Caco-2 (cell line): ENCODE data around the gene CFAP210. TPM values are rescaled to one million over a fixed set of nuclear protein-coding genes. Genes with fewer than 3 reads are reported as not detected.
"Not testable (repeated sequence)": the region's sequence is repeated elsewhere in the genome, so short reads cannot be mapped to it uniquely, and the experiment has no call there.

Source experiments
- BruUV-seq: library from RNA; stranded (reverse); fragments of 400-500 nt; replicated peaks from 2 replicates; lab custom pipeline; 2021; lab: Mats Ljungman, UMichigan
- CTCF ChIA-PET: fragments of 300-600 bp; sonication (Branson Sonifier 250); formaldehyde crosslinking; loops from one replicate; lab custom pipeline; 2022; ENCODE audit warnings: antibody characterized with exemption; lab: Charles Lee
- POLR2A ChIA-PET: fragments of 300-600 bp; sonication (Branson Sonifier 250); formaldehyde crosslinking; loops from one replicate; lab custom pipeline; 2022; ENCODE audit warnings: antibody characterized with exemption; lab: Charles Lee
- DNase-seq, 2 experiments: peaks; one replicate each; pipeline versions ENCODE4 v3.0.0 to v3.0.0-alpha.2; 2020 to 2022
- H3K27me3 ChIP-seq: replicated peaks from 2 replicates; pipeline ENCODE4 v1.6.0; 2011; ENCODE audit warnings: low read length; ENCODE audit not compliant: control insufficient read depth, insufficient read depth
- H3K36me3 ChIP-seq: 2 replicates; pipeline ENCODE4 v1.5.1; 2011; ENCODE audit warnings: low read length; ENCODE audit not compliant: control insufficient read depth, insufficient read depth
- H3K4me1 ChIP-seq: fragments of 250-450 bp; sonication (Bioruptor Pico); 2 replicates; pipeline ENCODE4 v1.5.1; 2020; ENCODE audit warnings: mild to moderate bottlenecking
- H3K4me3 ChIP-seq: 2 replicates; pipeline ENCODE4 v1.5.1; 2011; ENCODE audit warnings: low read depth, mild to moderate bottlenecking, control low read depth, low read length
- H3K9me3 ChIP-seq: fragments of 250-450 bp; sonication (Bioruptor Pico); 2 replicates; pipeline ENCODE4 v1.5.1; 2020; ENCODE audit warnings: mild to moderate bottlenecking, moderate library complexity
- H3K27ac Mint-ChIP-seq: one replicate; pipeline ENCODE4 v1.8.0; 2022; ENCODE audit warnings: mixed read lengths; ENCODE audit not compliant: unreplicated experiment
- H3K27me3 Mint-ChIP-seq: one replicate; pipeline ENCODE4 v1.8.0; 2022; ENCODE audit warnings: mixed read lengths; ENCODE audit not compliant: insufficient read depth, unreplicated experiment
- H3K36me3 Mint-ChIP-seq: one replicate; pipeline ENCODE4 v1.8.0; 2022; ENCODE audit warnings: mild to moderate bottlenecking, mixed read lengths; ENCODE audit not compliant: insufficient read depth, unreplicated experiment
- H3K4me1 Mint-ChIP-seq: one replicate; pipeline ENCODE4 v1.8.0; 2022; ENCODE audit warnings: low read depth, mixed read lengths; ENCODE audit not compliant: unreplicated experiment
- H3K4me3 Mint-ChIP-seq: one replicate; pipeline ENCODE4 v1.8.0; 2022; ENCODE audit warnings: mild to moderate bottlenecking, moderate library complexity, mixed read lengths; ENCODE audit not compliant: unreplicated experiment
- H3K9me3 Mint-ChIP-seq: one replicate; pipeline ENCODE4 v1.8.0; 2022; ENCODE audit warnings: mixed read lengths; ENCODE audit not compliant: unreplicated experiment
- CTCF ChIP-seq, 2 experiments: fragments of 200-600 bp in 1 of 2; IDR thresholded peaks; 1 replicate in 1 of 2; 2 replicates in 1 of 2; pipeline versions ENCODE4 v1.5.1 to v1.8.0; 2011 to 2022; ENCODE audit warnings: antibody characterized with exemption in 1 of 2, control low read depth in 1 of 2, inconsistent platforms in 1 of 2, low read depth in 1 of 2, low read length in 1 of 2, mild to moderate bottlenecking in 1 of 2, moderate library complexity in 1 of 2; ENCODE audit not compliant: insufficient read depth in 1 of 2, severe bottlenecking in 1 of 2, unreplicated experiment in 1 of 2
- intact Hi-C: fragments of 100-400 bp; cut with micrococcal nuclease; formaldehyde crosslinking; loops from one replicate; pipeline ENCODE4 v1.10.0; 2022; ENCODE audit not compliant: unreplicated experiment
- total RNA-seq: library from RNA; stranded (reverse); gene quantifications from 2 replicates; pipeline ENCODE4 v1.2.3, GENCODE V29; 2022

CFAP210 gene
- total RNA-seq, 1 experiment from 2014 or later = not detected

GRCh38 chr2:169599568-169599967, 94.6 kb downstream of the CFAP210 start:
- CTCF ChIA-PET = no interaction called here
- POLR2A ChIA-PET = no interaction called here

GRCh38 chr2:169598982-169599381, 95.2 kb downstream of the CFAP210 start:
- H3K27me3 Mint-ChIP-seq = no peaks in the 10 kb centered on the region
- no peak for DNase-seq
- CTCF ChIA-PET = no interaction called here
- H3K9me3 Mint-ChIP-seq = no peaks in the 10 kb centered on the region
- no peak for TF ChIP-seq CTCF (IDR thresholded peaks at IDR 0.05; ENCODE audit: insufficient read depth in 1 of 2, low read depth in 1 of 2, low read length in 1 of 2, severe bottlenecking in 1 of 2, unreplicated experiment in 1 of 2)
- no peaks in the 10 kb centered on the region for H3K4me1 ChIP-seq
- intact Hi-C loops = no loop called here
- peaks cover 34% of the 10 kb centered on the region for H3K36me3 Mint-ChIP-seq
- no peaks in the 10 kb centered on the region for H3K4me1 Mint-ChIP-seq
- H3K27me3 ChIP-seq = no peaks in the 10 kb centered on the region
- no peak overlapping the region for H3K4me3 ChIP-seq
- no peak overlapping the region for H3K4me3 Mint-ChIP-seq
- H3K36me3 ChIP-seq = no peaks in the 10 kb centered on the region
- POLR2A ChIA-PET = no interaction called here
- no TSS peak for BruUV-seq
- no peak overlapping the region for H3K27ac Mint-ChIP-seq
- no peaks in the 10 kb centered on the region for H3K9me3 ChIP-seq

More at GRCh38 chr2:169599568-169599967, 94.6 kb downstream of the CFAP210 start:
- no peaks in the 10 kb centered on the region for H3K9me3 ChIP-seq
- Mint-ChIP-seq H3K36me3 (peaks cover 37% of the 10 kb centered on the region), H3K9me3 (no peaks in the 10 kb centered on the region), H3K4me1 (no peaks in the 10 kb centered on the region), H3K27me3 (no peaks in the 10 kb centered on the region), H3K27ac (no peak overlapping the region), H3K4me3 (no peak overlapping the region)
- DNase-seq = no peak
- BruUV-seq = no TSS peak
- H3K27me3 ChIP-seq = no peaks in the 10 kb centered on the region
- intact Hi-C loops = no loop called here
- H3K36me3 ChIP-seq = no peaks in the 10 kb centered on the region
- no peaks in the 10 kb centered on the region for H3K4me1 ChIP-seq
- H3K4me3 ChIP-seq = no peak overlapping the region
- no peak for TF ChIP-seq CTCF (IDR thresholded peaks at IDR 0.05; ENCODE audit: insufficient read depth in 1 of 2, low read depth in 1 of 2, low read length in 1 of 2, severe bottlenecking in 1 of 2, unreplicated experiment in 1 of 2)

GRCh38 chr2:169596546-169596945, 97.7 kb downstream of the CFAP210 start:
- intact Hi-C loops, H3K27ac Mint-ChIP-seq, H3K4me1 Mint-ChIP-seq, H3K27me3 Mint-ChIP-seq, DNase-seq, H3K27me3 ChIP-seq, H3K9me3 Mint-ChIP-seq, POLR2A ChIA-PET, CTCF ChIA-PET, H3K4me3 Mint-ChIP-seq, H3K4me3 ChIP-seq, H3K4me1 ChIP-seq, H3K9me3 ChIP-seq, H3K36me3 ChIP-seq, BruUV-seq: not testable (repeated sequence)
- H3K36me3 Mint-ChIP-seq = peaks cover 21% of the 10 kb centered on the region

Other genes starting within 250 kb of the CFAP210 start
- gene BBS5, start 214.9 kb downstream of the CFAP210 start, total RNA-seq = 2.1 and 3.2 TPM in 2 replicates
- 0.21 TPM in 1 of 2 replicates, not detected in the other for gene KLHL41, start 184.7 kb downstream of the CFAP210 start, total RNA-seq
- gene FASTKD1, start 120.5 kb downstream of the CFAP210 start, total RNA-seq = 27.6 and 36.8 TPM in 2 replicates
- gene PPIG, start 110.1 kb downstream of the CFAP210 start, total RNA-seq = 60.3 and 68.9 TPM in 2 replicates
- 5.0 and 5.5 TPM in 2 replicates for gene PHOSPHO2, start 64 bp upstream of the CFAP210 start, total RNA-seq
- gene KLHL23, start 39.4 kb upstream of the CFAP210 start, total RNA-seq = 19.1 and 20.6 TPM in 2 replicates
- gene SSB, start 104.5 kb upstream of the CFAP210 start, total RNA-seq = 209 and 215 TPM in 2 replicates
- gene METTL5, start 130.5 kb upstream of the CFAP210 start, total RNA-seq = 75.1 and 82.4 TPM in 2 replicates
- 32.6 and 35.7 TPM in 2 replicates for gene UBR3, start 133.0 kb upstream of the CFAP210 start, total RNA-seq